Fibroblast of mammary gland (primary cell): ENCODE results near the gene ASTN2.

Experiments
- DNase-seq: peaks from one replicate; pipeline ENCODE4 v3.0.0-alpha.2; 2010; ENCODE audit warnings: low read depth
- H3K4me3 ChIP-seq: 2 replicates; pipeline ENCODE4 v1.5.1; 2011; ENCODE audit warnings: low read depth, mild to moderate bottlenecking, low read length, moderate library complexity; ENCODE audit not compliant: control insufficient read depth
- TF ChIP-seq, protein P1 (sequence below): conservative IDR thresholded peaks from 2 replicates; pipeline ENCODE4 v1.5.1; 2011; ENCODE audit warnings: low read depth, low read length, inconsistent platforms; ENCODE audit not compliant: control insufficient read depth, insufficient read depth

The ASTN2 gene

DNA sequence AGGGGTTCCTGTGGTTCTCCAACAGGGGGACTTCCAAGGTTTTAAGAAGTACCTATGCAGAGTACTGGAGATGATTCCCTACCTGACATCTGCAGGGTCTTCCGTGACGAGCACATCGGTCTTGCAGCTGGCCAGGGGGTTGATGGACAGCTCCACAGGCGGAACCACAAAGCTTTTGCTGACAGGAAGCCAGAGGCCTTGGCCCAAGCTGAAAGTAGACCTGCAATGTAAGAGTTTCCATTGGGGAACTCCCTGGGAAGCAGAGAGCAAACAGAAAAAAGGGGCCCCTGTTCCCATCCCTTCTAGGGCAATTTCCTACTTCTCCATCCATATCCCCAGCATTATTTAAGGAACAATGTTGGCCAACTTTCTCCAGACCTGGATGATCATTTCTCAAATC lies 439.7 kb downstream of the ASTN2 start:
- TF ChIP-seq, protein P1, sequence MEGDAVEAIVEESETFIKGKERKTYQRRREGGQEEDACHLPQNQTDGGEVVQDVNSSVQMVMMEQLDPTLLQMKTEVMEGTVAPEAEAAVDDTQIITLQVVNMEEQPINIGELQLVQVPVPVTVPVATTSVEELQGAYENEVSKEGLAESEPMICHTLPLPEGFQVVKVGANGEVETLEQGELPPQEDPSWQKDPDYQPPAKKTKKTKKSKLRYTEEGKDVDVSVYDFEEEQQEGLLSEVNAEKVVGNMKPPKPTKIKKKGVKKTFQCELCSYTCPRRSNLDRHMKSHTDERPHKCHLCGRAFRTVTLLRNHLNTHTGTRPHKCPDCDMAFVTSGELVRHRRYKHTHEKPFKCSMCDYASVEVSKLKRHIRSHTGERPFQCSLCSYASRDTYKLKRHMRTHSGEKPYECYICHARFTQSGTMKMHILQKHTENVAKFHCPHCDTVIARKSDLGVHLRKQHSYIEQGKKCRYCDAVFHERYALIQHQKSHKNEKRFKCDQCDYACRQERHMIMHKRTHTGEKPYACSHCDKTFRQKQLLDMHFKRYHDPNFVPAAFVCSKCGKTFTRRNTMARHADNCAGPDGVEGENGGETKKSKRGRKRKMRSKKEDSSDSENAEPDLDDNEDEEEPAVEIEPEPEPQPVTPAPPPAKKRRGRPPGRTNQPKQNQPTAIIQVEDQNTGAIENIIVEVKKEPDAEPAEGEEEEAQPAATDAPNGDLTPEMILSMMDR: no peak
- no peak for DNase-seq

DNA sequence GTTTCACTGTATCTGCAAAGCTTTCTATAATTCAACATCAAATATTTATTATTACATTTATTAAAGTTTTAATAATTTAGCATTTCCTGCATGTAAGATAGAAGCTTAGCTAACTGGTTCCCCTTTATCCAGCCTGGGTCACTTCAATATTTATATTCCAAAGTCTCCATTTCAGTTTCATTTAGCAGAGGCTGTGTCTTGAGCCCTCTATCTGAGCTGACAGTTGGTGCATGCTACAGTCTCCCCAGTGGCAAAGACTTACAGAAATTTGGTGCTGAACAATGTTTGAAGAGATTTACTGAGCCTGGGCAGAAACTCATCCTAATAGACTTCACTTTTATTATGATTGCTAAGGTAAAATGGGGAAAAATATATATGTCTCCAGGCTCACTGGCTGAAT lies 448.7 kb downstream of the ASTN2 start:
- DNase-seq: no peak
- TF ChIP-seq, protein P1: no peak
- H3K4me3 ChIP-seq: no peak overlapping the region

More for the DNA sequence above, 439.7 kb downstream of the ASTN2 start:
- no peak overlapping the region for H3K4me3 ChIP-seq

DNA sequence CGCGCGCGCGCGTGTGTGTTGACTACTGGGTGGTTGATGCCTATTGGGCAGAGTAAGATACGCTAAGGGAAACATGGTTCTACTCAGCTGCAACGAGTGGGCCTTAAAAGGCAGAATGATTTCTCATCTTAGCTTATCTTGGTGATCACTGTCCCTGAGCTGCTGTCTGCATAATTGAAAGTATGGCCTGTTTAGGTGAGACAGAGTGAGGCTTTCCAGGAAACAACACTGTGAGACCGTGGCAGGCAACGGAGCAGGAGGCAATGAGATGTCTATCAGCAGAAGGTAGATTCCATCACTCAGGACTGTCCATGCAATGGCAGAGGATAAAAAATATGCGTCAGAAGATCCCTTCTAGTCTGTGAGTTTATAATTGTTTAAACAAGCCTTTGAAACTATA lies 450.6 kb downstream of the ASTN2 start:
- TF ChIP-seq, protein P1: no peak
- DNase-seq: no peak
- H3K4me3 ChIP-seq: no peak overlapping the region

GRCh38 chr9:116959809-116960208 lies 455.0 kb downstream of the ASTN2 start:
- TF ChIP-seq, protein P1: no peak
- no peak overlapping the region for H3K4me3 ChIP-seq
- DNase-seq: no peak

GRCh38 chr9:116958881-116959280 lies 456.0 kb downstream of the ASTN2 start:
- DNase-seq: no peak
- TF ChIP-seq, protein P1: no peak
- H3K4me3 ChIP-seq: no peak overlapping the region

- TF ChIP-seq, protein P1: no peak
- H3K4me3 ChIP-seq: no peak overlapping the region
- DNase-seq: no peak
These were observed 460.1 kb downstream of the ASTN2 start for GRCh38 chr9:116954731-116955130.

DNA sequence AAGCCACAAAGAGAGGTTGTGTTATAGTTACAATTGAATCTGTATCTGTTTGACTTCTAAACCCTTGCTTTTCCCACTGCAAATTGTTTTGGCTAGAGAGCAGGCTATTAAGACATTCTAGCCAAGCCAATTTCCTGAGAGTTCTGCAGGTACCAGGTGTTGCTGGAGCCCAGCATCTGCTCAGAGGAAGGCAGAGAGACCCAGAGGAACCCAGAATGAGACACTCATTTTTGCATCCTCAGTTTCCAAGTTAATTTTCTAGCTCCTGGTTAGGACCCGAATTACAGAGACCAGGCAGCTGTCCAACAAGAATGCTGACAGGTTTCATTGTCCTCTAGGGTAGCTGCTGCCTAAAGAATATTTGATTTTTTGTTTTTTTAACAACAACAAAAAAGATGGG lies 461.6 kb downstream of the ASTN2 start:
- TF ChIP-seq, protein P1: no peak
- DNase-seq: no peak
- no peak overlapping the region for H3K4me3 ChIP-seq
